Activated CD4-positive, alpha-beta memory T cell treated with anti-CD3 and anti-CD28 coated beads for 36 hours (primary cell): Measurements from ENCODE around the gene ARHGAP8. TPM values are rescaled to one million over a fixed set of nuclear protein-coding genes. Genes with fewer than 3 reads are reported as not detected.

Experiments
- CTCF ChIA-PET: fragments of 350-600 bp; sonication (Branson Sonifier 250); formaldehyde crosslinking; loops from one replicate; lab custom pipeline; 2021; ENCODE audit warnings: antibody characterized with exemption, inconsistent platforms; lab: Charles Lee
- POLR2A ChIA-PET: fragments of 350-600 bp; sonication (Branson Sonifier 250); formaldehyde crosslinking; loops from one replicate; lab custom pipeline; 2021; ENCODE audit warnings: antibody characterized with exemption; lab: Charles Lee
- DNase-seq: peaks from one replicate; pipeline ENCODE4 v3.0.0-alpha.2; 2020
- H3K27ac Mint-ChIP-seq: one replicate; pipeline ENCODE4 v1.8.0; 2021; ENCODE audit warnings: mixed read lengths
- H3K27me3 Mint-ChIP-seq: one replicate; pipeline ENCODE4 v1.8.0; 2021; ENCODE audit warnings: mixed read lengths
- H3K36me3 Mint-ChIP-seq: one replicate; pipeline ENCODE4 v1.8.0; 2021; ENCODE audit warnings: mixed read lengths
- H3K4me1 Mint-ChIP-seq: one replicate; pipeline ENCODE4 v1.8.0; 2021; ENCODE audit warnings: low read depth, mixed read lengths
- H3K4me3 Mint-ChIP-seq: one replicate; pipeline ENCODE4 v1.8.0; 2021; ENCODE audit warnings: mild to moderate bottlenecking, mixed read lengths
- H3K9me3 Mint-ChIP-seq: one replicate; pipeline ENCODE4 v1.8.0; 2021; ENCODE audit warnings: mixed read lengths
- intact Hi-C: fragments of 100-400 bp; cut with micrococcal nuclease; formaldehyde crosslinking; loops from one replicate; pipeline ENCODE4 v1.15.1; 2023
- total RNA-seq, 2 experiments: library from RNA; stranded (reverse); gene quantifications; one replicate each; pipeline ENCODE4 v1.2.3, GENCODE V29; 2021

ARHGAP8 gene
- total RNA-seq, 2 experiments from 2014 or later = 0.73 to 0.88 TPM

DNA sequence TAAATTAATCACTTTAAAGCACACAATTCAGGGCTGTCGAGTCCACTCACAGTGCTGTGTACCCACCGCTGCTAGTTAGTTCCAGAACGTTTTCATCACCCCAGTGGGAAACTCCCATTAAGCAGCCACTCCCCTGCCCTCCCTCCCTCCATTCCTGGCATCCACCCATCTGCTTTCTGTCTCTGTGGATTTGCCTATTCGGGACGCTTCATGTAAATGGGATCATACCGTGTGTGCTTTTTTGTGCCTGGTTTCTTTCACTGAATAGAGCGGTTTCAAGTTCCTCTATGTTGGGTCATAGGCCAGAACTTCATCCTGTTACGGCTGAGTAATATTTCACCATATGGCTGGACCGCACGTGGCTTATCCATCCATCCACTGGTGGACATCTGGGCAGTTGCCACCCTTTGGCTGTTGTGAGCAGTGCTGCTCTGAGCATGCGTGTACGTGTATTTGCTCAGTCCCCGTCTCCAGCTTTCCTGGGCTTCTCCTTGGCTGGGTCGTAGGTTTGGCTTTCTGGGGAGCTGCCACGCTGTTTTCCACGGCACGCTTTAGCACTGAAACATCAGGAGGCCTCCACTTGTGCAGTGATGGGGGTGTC lies 30.1 kb downstream of the ARHGAP8 start:
- peaks cover 3% of the 10 kb centered on the region for H3K27me3 Mint-ChIP-seq
- H3K4me3 Mint-ChIP-seq = no peak overlapping the region
- DNase-seq = no peak
- ChIA-PET CTCF (no interaction called here), POLR2A (no interaction called here)
- H3K4me1 Mint-ChIP-seq = no peaks in the 10 kb centered on the region
- no peak overlapping the region for H3K27ac Mint-ChIP-seq
- no peaks in the 10 kb centered on the region for H3K36me3 Mint-ChIP-seq
- no peaks in the 10 kb centered on the region for H3K9me3 Mint-ChIP-seq
- intact Hi-C loops = no loop called here

- no peaks in the 10 kb centered on the region for H3K9me3 Mint-ChIP-seq
- H3K4me1 Mint-ChIP-seq = no peaks in the 10 kb centered on the region
- H3K36me3 Mint-ChIP-seq = no peaks in the 10 kb centered on the region
- H3K27ac Mint-ChIP-seq = no peak overlapping the region
- intact Hi-C loops = no loop called here
- no peak for DNase-seq
- ChIA-PET POLR2A (no interaction called here), CTCF (no interaction called here)
- H3K27me3 Mint-ChIP-seq = peaks cover 3% of the 10 kb centered on the region
- no peak overlapping the region for H3K4me3 Mint-ChIP-seq
Measured at GRCh38 chr22:44783091-44783490, 30.7 kb downstream of the ARHGAP8 start.

- Mint-ChIP-seq H3K27me3 (peaks cover 3% of the 10 kb centered on the region), H3K9me3 (no peaks in the 10 kb centered on the region), H3K4me1 (no peaks in the 10 kb centered on the region), H3K36me3 (no peaks in the 10 kb centered on the region), H3K27ac (no peak overlapping the region), H3K4me3 (no peak overlapping the region)
- intact Hi-C loops = no loop called here
- ChIA-PET POLR2A (no interaction called here), CTCF (no interaction called here)
- DNase-seq = no peak
Measured at GRCh38 chr22:44783581-44783980, 31.2 kb downstream of the ARHGAP8 start.

- H3K27me3 Mint-ChIP-seq = peaks cover 3% of the 10 kb centered on the region
- no peaks in the 10 kb centered on the region for H3K9me3 Mint-ChIP-seq
- ChIA-PET CTCF (no interaction called here), POLR2A (no interaction called here)
- H3K4me3 Mint-ChIP-seq = no peak overlapping the region
- intact Hi-C loops = no loop called here
- no peaks in the 10 kb centered on the region for H3K36me3 Mint-ChIP-seq
- no peak for DNase-seq
- H3K4me1 Mint-ChIP-seq = no peaks in the 10 kb centered on the region
- H3K27ac Mint-ChIP-seq = no peak overlapping the region
Measured at GRCh38 chr22:44786136-44786535, 33.8 kb downstream of the ARHGAP8 start.

GRCh38 chr22:44786610-44787009 lies 34.2 kb downstream of the ARHGAP8 start:
- no peak for DNase-seq
- Mint-ChIP-seq H3K36me3 (no peaks in the 10 kb centered on the region), H3K9me3 (no peaks in the 10 kb centered on the region), H3K4me3 (no peak overlapping the region), H3K27ac (no peak overlapping the region), H3K27me3 (peaks cover 3% of the 10 kb centered on the region), H3K4me1 (no peaks in the 10 kb centered on the region)
- ChIA-PET POLR2A (no interaction called here), CTCF (no interaction called here)
- intact Hi-C loops = no loop called here

DNA sequence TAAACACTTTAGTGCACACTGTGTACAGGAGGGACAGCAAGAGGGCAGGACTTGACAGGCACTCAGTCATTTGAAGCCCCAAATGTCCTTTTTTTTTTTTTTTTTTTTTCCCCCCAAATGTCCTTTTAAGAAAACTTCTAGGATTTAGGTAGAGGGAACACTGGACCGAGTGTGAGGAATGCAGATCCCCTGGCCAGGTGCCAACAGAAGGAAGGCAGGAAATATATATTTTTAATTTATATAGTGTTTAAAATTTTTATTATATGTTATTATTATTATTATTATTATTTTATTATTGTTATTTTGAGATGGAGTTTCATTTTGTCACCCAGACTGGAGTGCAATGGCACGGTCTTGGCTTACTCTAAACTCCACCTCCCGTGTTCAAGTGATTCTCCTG lies 35.5 kb downstream of the ARHGAP8 start:
- no peak overlapping the region for H3K27ac Mint-ChIP-seq
- no peak for DNase-seq
- ChIA-PET CTCF (no interaction called here), POLR2A (no interaction called here)
- H3K4me1 Mint-ChIP-seq = no peaks in the 10 kb centered on the region
- intact Hi-C loops = no loop called here
- no peaks in the 10 kb centered on the region for H3K9me3 Mint-ChIP-seq
- peaks cover 3% of the 10 kb centered on the region for H3K27me3 Mint-ChIP-seq
- no peaks in the 10 kb centered on the region for H3K36me3 Mint-ChIP-seq
- H3K4me3 Mint-ChIP-seq = no peak overlapping the region

- H3K4me1 Mint-ChIP-seq = no peaks in the 10 kb centered on the region
- POLR2A ChIA-PET = no interaction called here
Measured at GRCh38 chr22:44793106-44793505, 40.7 kb downstream of the ARHGAP8 start.

DNA sequence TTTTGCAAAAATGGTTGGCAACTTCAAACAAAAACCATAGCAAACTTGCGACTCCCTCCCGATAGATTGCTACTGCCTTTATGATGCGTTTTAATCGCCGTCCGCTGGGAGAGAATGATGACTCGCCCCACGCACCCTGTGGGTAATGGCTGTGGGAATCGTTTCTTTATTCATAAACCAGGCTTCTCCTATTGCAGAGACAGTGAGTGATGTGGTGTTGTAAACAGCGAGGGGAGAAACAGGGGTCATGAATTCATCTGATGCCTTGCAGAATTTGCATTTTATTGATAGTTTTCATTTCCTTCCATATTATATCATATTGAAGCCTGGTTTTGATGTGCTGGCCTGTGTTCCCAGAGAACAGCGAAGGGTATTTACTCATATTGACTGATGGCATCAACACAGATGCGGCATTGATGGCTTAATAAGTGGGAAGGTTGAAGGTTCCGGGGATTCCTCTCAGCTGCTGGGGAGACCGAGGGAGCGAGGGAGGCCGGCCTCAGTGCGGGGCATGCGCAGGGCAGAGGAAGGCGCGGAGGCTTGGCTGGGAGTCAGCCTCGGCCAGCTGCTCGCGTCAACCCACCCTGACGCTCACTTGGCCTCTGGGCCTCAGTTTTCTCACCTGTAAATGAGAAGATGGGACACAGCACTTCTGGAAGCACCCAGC lies 41.3 kb downstream of the ARHGAP8 start:
- H3K36me3 Mint-ChIP-seq = no peaks in the 10 kb centered on the region
- H3K4me3 Mint-ChIP-seq = no peak overlapping the region
- H3K27ac Mint-ChIP-seq = no peak overlapping the region
- intact Hi-C loops = no loop called here
- ChIA-PET POLR2A (no interaction called here), CTCF (no interaction called here)
- no peaks in the 10 kb centered on the region for H3K4me1 Mint-ChIP-seq
- no peaks in the 10 kb centered on the region for H3K27me3 Mint-ChIP-seq
- no peaks in the 10 kb centered on the region for H3K9me3 Mint-ChIP-seq
- no peak for DNase-seq

More at GRCh38 chr22:44793106-44793505, 40.7 kb downstream of the ARHGAP8 start:
- Mint-ChIP-seq H3K27me3 (no peaks in the 10 kb centered on the region), H3K9me3 (no peaks in the 10 kb centered on the region), H3K4me3 (no peak overlapping the region), H3K36me3 (no peaks in the 10 kb centered on the region), H3K27ac (no peak overlapping the region)
- no peak for DNase-seq
- intact Hi-C loops = no loop called here
- CTCF ChIA-PET = no interaction called here

DNA sequence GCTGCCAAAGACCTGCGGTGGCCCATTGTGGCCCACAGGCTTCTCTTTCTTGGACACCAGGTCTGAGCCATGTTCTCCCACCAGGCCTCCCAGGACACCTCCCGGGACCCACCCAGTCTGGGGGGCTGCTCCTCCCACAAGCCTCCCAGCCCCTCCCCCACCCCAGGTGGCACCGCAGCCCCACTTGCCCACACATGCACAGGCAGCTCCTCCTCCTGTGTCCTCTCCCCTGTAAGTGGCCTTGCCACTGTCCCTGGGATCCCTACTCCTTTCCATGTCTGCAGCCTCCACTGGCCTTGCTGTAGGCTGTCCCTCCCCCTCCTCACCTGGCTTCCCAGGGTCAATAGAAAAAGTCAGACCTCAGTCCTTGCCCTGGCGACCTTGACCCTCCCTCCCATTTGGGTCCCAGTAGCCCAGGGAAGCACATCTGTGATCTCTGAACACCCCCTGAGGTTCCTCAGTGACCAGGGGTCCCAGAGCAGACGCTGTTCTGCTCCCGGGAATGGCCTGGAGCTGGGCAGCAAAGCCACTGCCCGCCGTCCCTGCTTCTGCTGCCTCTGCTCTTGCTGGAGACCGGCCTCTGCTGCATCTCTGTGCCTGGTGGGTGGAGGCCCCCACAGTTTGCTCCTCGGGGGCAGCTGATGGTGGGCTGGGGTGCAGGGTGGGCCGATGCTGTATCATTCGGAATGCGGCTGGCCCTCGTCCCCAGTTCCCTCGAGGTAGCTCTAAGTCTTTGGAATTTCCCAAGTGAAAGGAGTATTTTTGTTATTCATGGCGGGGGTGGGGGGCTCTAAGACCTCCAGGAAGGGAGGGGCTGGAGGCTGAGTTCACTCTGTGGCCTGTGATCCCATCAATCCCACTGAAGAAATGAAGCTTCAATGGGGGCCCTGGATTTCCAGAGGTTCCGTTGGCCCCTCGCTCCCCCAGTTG lies 43.6 kb downstream of the ARHGAP8 start:
- no peak for DNase-seq
- Mint-ChIP-seq H3K36me3 (no peaks in the 10 kb centered on the region), H3K9me3 (no peaks in the 10 kb centered on the region), H3K4me3 (no peak overlapping the region), H3K4me1 (no peaks in the 10 kb centered on the region), H3K27me3 (no peaks in the 10 kb centered on the region), H3K27ac (no peak overlapping the region)
- ChIA-PET POLR2A (no interaction called here), CTCF (interaction anchor here (0.5 kb wide), 1 partner anchor 93 kb away, joined by 3 read pairs; no protein-coding TSS in a partner anchor)
- intact Hi-C loops = no loop called here

DNA sequence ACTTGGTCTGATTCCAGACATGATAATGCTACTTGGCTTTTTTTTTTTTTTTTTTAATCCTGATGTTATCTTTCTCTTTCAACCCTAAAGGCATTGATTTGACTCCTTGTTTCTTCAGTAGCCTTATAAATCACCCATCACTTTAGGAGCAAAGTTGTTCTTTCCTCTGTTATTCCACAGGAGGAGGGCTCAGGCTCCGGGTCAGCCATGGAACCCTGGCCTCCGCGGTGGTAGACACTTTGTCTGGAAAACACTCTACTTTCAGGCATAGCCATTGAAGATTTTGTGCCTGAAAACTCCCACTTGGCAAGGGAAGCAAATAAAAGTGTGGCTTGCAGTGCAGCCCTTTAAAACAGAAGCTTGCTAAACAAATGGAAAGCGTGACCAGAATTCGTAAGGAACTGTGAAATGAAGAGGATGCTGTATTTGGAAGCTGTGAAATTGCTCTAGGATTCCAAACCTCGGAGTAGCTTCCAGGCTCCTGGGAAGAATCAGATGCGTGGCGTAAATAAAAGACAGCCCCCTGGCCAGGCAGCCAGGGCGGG lies 44.9 kb downstream of the ARHGAP8 start:
- H3K27ac Mint-ChIP-seq = no peak overlapping the region
- POLR2A ChIA-PET = no interaction called here
- no peaks in the 10 kb centered on the region for H3K36me3 Mint-ChIP-seq
- H3K9me3 Mint-ChIP-seq = no peaks in the 10 kb centered on the region
- H3K4me1 Mint-ChIP-seq = no peaks in the 10 kb centered on the region
- CTCF ChIA-PET = no interaction called here
- no peak for DNase-seq
- H3K4me3 Mint-ChIP-seq = no peak overlapping the region
- H3K27me3 Mint-ChIP-seq = peaks cover 2% of the 10 kb centered on the region
- intact Hi-C loops = no loop called here

DNA sequence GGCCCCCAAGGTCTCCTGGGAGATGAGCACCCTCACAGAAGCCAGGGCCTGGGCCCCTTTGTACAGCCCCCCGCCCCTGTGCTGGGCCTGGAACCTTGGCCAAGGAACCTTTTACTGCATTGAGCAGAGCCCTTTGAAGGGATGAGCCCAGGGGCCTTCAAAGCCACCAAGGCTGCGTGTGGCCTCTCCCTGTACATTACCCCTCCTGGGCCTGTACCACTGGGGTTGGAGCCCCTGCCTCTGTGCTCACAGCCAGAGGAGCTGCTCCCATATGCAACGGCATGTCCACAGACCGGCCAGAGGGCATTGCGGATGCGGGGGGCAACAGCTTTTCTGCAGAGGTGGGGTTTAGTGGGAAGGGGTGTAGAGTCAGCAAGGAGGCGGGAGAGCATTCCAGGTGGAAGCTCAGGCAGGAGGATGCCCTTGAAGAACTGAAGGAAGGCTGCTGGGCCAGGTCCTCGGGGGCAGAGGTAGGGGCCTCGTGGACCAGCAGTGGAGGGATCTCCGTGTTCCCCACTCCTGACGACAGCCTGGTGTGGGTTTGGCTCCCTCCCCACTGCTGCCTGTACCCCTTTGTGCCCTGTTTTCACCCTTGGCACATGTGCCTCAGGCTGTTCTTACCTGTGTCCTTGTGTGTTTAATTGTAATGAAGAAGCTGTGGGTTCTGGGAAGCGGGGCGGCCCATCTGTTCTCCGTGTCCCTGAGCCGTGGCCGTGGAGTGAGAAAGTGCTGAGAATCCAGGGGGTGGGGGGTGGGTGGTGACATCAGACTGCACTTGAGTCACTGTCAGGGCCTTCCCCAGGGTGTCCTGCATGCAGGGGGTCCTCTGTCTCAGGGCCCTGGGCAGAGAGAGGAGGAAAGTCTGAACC lies 46.9 kb downstream of the ARHGAP8 start:
- Mint-ChIP-seq H3K27ac (no peak overlapping the region), H3K36me3 (no peaks in the 10 kb centered on the region), H3K27me3 (peaks cover 5% of the 10 kb centered on the region), H3K9me3 (no peaks in the 10 kb centered on the region), H3K4me3 (no peak overlapping the region), H3K4me1 (no peaks in the 10 kb centered on the region)
- CTCF ChIA-PET = no interaction called here
- no peak for DNase-seq
- intact Hi-C loops = no loop called here
- POLR2A ChIA-PET = no interaction called here
